Large intestine (tissue), 3 donors: Measurements from ENCODE around the gene VAMP8. TPM values are rescaled to one million over a fixed set of nuclear protein-coding genes. Genes with fewer than 3 reads are reported as not detected.
"Not testable (repeated sequence)": the region's sequence is repeated elsewhere in the genome, so short reads cannot be mapped to it uniquely, and the experiment has no call there.

Source experiments
- DNase-seq, 2 donors: peaks; one replicate each; pipeline versions ENCODE4 v3.0.0 to v3.0.0-alpha.2; 2013
- H3K27ac ChIP-seq: one replicate; pipeline ENCODE4 v1.5.1; 2013; ENCODE audit warnings: low read length
- H3K27me3 ChIP-seq: 2 replicates; pipeline ENCODE4 v1.6.1; 2013; ENCODE audit warnings: low read length; ENCODE audit not compliant: control insufficient read depth, insufficient read depth
- H3K36me3 ChIP-seq: 2 replicates; pipeline ENCODE4 v1.6.1; 2013; ENCODE audit warnings: low read length; ENCODE audit not compliant: control insufficient read depth, insufficient read depth
- H3K4me1 ChIP-seq: one replicate; pipeline ENCODE4 v1.6.1; 2013; ENCODE audit warnings: low read length; ENCODE audit not compliant: control insufficient read depth, insufficient read depth
- H3K4me3 ChIP-seq: one replicate; pipeline ENCODE4 v1.5.1; 2013; ENCODE audit warnings: low read length
- H3K9me3 ChIP-seq: one replicate; pipeline ENCODE4 v1.6.1; 2013; ENCODE audit warnings: mild to moderate bottlenecking, low read depth, low read length, moderate library complexity; ENCODE audit not compliant: control insufficient read depth
- WGBS: methylation state at CpG from one replicate; pipeline ENCODE4 v1.1.5; 2013; ENCODE audit warnings: low lambda C conversion rate; ENCODE audit not compliant: insufficient coverage; 5-methylcytosine and 5-hydroxymethylcytosine counted together
- polyA plus RNA-seq: library from polyadenylated mRNA; unstranded; fragments of 120-200 nt; gene quantifications from one replicate; pipeline ENCODE4 v1.2.1, GENCODE V29; 2013

The VAMP8 gene
- polyA plus RNA-seq, 1 donor = 158 TPM

GRCh38 chr2:85607268-85608215, 30.2 kb downstream of the VAMP8 start:
- no peaks in the 10 kb centered on the region for H3K27me3 ChIP-seq
- no peak overlapping the region for H3K4me3 ChIP-seq
- H3K27ac ChIP-seq = no peak overlapping the region
- no peak for DNase-seq
- peaks cover 15% of the 10 kb centered on the region for H3K4me1 ChIP-seq
- WGBS = no CpG with 5 or more reads among the region's 9 CpGs
- peaks cover 2% of the 10 kb centered on the region for H3K9me3 ChIP-seq
- peaks cover 34% of the 10 kb centered on the region for H3K36me3 ChIP-seq

GRCh38 chr2:85611217-85611704, 33.9 kb downstream of the VAMP8 start:
- WGBS = 60% methylated on average over 1 of the region's 24 CpGs
- no peak for DNase-seq
- Histone ChIP-seq H3K9me3 (peaks cover 6% of the 10 kb centered on the region), H3K4me3 (peak overlapping the region; percentile 74), H3K27me3 (no peaks in the 10 kb centered on the region), H3K36me3 (peaks cover 32% of the 10 kb centered on the region), H3K27ac (peak overlapping the region; percentile 90), H3K4me1 (peaks cover 12% of the 10 kb centered on the region)

- Histone ChIP-seq H3K27ac (peak within 1 kb of the TSS; percentile 90), H3K4me3 (peak within 1 kb of the TSS; percentile 74), H3K27me3 (no peaks in the 10 kb centered on the region), H3K36me3 (peaks cover 30% of the 10 kb centered on the region), H3K4me1 (peaks cover 12% of the 10 kb centered on the region), H3K9me3 (peaks cover 8% of the 10 kb centered on the region)
- DNase-seq = peak; percentile 85 to 94
- WGBS = no CpG with 5 or more reads among the region's 73 CpGs
Measured at GRCh38 chr2:85611705-85612587, 34.6 kb downstream of the VAMP8 start, which contains the start of gene C2orf68. Gene C2orf68 (minus strand): TSS chr2:85612066. CDS start chr2:85611984, 82 bp downstream.

GRCh38 chr2:85613717-85614515, 36.5 kb downstream of the VAMP8 start:
- WGBS = 100% methylated on average over 1 of the region's 10 CpGs

GRCh38 chr2:85614757-85615156, 37.4 kb downstream of the VAMP8 start:
- DNase-seq, H3K9me3 ChIP-seq, H3K27me3 ChIP-seq, H3K27ac ChIP-seq, H3K4me3 ChIP-seq: not testable (repeated sequence)
- Histone ChIP-seq H3K4me1 (peaks cover 18% of the 10 kb centered on the region), H3K36me3 (peaks cover 11% of the 10 kb centered on the region)
- WGBS = no CpG with 5 or more reads among the region's 7 CpGs

More at GRCh38 chr2:85613717-85614515, 36.5 kb downstream of the VAMP8 start:
- Histone ChIP-seq H3K36me3 (peaks cover 11% of the 10 kb centered on the region), H3K4me3 (no peak overlapping the region), H3K4me1 (peaks cover 18% of the 10 kb centered on the region), H3K27me3 (no peaks in the 10 kb centered on the region), H3K27ac (no peak overlapping the region), H3K9me3 (peaks cover 8% of the 10 kb centered on the region)
- no peak for DNase-seq

- H3K9me3 ChIP-seq = peaks cover 8% of the 10 kb centered on the region
- H3K27me3 ChIP-seq = no peaks in the 10 kb centered on the region
- no peak for DNase-seq
- peaks cover 13% of the 10 kb centered on the region for H3K4me1 ChIP-seq
- no CpG with 5 or more reads among the region's 17 CpGs for WGBS
- peak overlapping the region; percentile 83 for H3K4me3 ChIP-seq
- H3K36me3 ChIP-seq = peaks cover 8% of the 10 kb centered on the region
- no peak overlapping the region for H3K27ac ChIP-seq
Measured at GRCh38 chr2:85615413-85615728, 38.0 kb downstream of the VAMP8 start.

GRCh38 chr2:85617723-85618122, 40.3 kb downstream of the VAMP8 start:
- H3K4me3 ChIP-seq, DNase-seq, H3K4me1 ChIP-seq, H3K27ac ChIP-seq, H3K9me3 ChIP-seq, H3K27me3 ChIP-seq: not testable (repeated sequence)
- H3K36me3 ChIP-seq = peaks cover 24% of the 10 kb centered on the region
- WGBS = no CpG with 5 or more reads among the region's 5 CpGs

GRCh38 chr2:85619617-85620016, 42.2 kb downstream of the VAMP8 start:
- Histone ChIP-seq H3K36me3 (peaks cover 37% of the 10 kb centered on the region), H3K4me1 (peaks cover 9% of the 10 kb centered on the region), H3K27me3 (no peaks in the 10 kb centered on the region), H3K27ac (no peak overlapping the region), H3K9me3 (peaks cover 5% of the 10 kb centered on the region), H3K4me3 (no peak overlapping the region)
- DNase-seq = no peak
- WGBS = no CpG with 5 or more reads among the region's 6 CpGs

- DNase-seq = no peak
- Histone ChIP-seq H3K27me3 (no peaks in the 10 kb centered on the region), H3K4me3 (no peak overlapping the region), H3K27ac (no peak overlapping the region), H3K36me3 (peaks cover 51% of the 10 kb centered on the region), H3K4me1 (peaks cover 6% of the 10 kb centered on the region), H3K9me3 (peaks cover under 1% of the 10 kb centered on the region)
- no CpG with 5 or more reads among the region's 1 CpG for whole genome bisulfite sequencing
Measured at GRCh38 chr2:85621338-85621737, 44.0 kb downstream of the VAMP8 start.
